ENCODE data around the gene HABP4. TPM values are rescaled to one million over a fixed set of nuclear protein-coding genes. Genes with fewer than 3 reads are reported as not detected.

The HABP4 gene
- total and polyA plus RNA-seq, 10 of the 15 experiments (the other 5 are each of a cell fraction or from before 2014, with no cell fraction given) = 1.6 to 15.4 (median 11.6) TPM

- TF ChIP-seq E2F8 (IDR thresholded peaks at IDR 0.05; ENCODE audit: low read depth, partially characterized antibody) (no peak), USF2 (IDR thresholded peaks at IDR 0.05; ENCODE audit: borderline replicate concordance, low read depth, low read length) (no peak), ETV6 (conservative IDR thresholded peaks at IDR 0.05 in 1 of 2, IDR thresholded peaks at IDR 0.05 in 1 of 2; ENCODE audit: borderline replicate concordance in 1 of 2, low read depth in 1 of 2) (no peak), PRDM15 (CRISPR knock-in tag; IDR thresholded peaks at IDR 0.05) (no peak), EGR1 (IDR thresholded peaks at IDR 0.05; ENCODE audit: borderline replicate concordance in 1 of 2, low read depth in 2 of 2, low read length in 2 of 2) (no peak), FOXM1 (IDR thresholded peaks at IDR 0.05; ENCODE audit: low read depth, low read length) (no peak), TARDBP (IDR thresholded peaks at IDR 0.05; ENCODE audit: borderline replicate concordance) (no peak), ZNF384 (IDR thresholded peaks at IDR 0.05; ENCODE audit: borderline replicate concordance, low read depth, low read length) (no peak), CEBPB (IDR thresholded peaks at IDR 0.05; ENCODE audit: borderline replicate concordance in 1 of 2, low read depth in 2 of 2, low read length in 2 of 2) (no peak), YBX1 (IDR thresholded peaks at IDR 0.05) (no peak)
These were observed 59.9 kb downstream of the HABP4 start (continued) for GRCh38 chr9:96509848-96510247.

Measured in GM12878 (cell line).